Activated CD4-positive, alpha-beta T cell treated with anti-CD3 and anti-CD28 coated beads for 1 hour (primary cell): ENCODE results near the gene NAPEPLD.
"Not testable (repeated sequence)": the region's sequence is repeated elsewhere in the genome, so short reads cannot be mapped to it uniquely, and the experiment has no call there.

Experiments used
- DNase-seq: peaks from one replicate; pipeline ENCODE4 v3.0.0-alpha.2; 2020

NAPEPLD gene

DNA sequence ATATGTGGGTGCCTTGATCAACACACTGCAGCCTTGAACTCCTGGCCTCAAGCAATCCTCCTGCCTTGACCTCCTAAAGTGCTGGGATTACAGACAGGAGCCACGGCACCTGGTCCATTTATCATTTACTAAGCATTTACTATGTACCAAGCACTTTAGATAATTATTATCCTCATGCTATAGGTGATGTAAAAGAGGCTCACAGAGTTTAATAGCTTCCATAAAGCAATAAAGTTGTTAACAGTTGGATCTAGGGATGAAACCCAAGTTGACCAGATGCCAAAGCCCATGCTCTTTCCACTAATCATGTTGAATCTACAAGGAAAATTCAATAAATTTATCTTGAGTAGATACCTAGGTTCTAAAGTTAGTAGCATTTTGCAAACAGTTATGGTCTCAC is 5.0 kb downstream of the NAPEPLD start:
- no peak for DNase-seq

DNA sequence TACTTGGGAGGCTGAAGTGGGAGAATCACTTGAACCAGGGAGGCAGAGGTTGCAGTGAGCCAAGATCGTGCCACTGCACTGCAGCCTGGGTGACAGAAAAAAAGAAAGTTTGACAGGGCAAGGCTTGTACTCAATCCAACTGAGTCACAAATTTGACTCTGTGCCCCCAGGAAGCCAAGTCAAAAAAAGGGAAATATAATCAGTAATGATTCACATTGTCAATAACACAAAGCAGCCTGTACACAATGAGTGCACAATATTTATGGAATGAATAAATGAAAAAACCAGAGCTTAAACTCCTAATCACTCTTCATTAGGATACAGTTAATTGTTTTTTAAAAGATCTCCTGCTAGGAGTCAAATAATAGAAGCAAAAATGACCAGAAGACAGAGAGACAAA is 6.4 kb downstream of the NAPEPLD start:
- no peak for DNase-seq

DNA sequence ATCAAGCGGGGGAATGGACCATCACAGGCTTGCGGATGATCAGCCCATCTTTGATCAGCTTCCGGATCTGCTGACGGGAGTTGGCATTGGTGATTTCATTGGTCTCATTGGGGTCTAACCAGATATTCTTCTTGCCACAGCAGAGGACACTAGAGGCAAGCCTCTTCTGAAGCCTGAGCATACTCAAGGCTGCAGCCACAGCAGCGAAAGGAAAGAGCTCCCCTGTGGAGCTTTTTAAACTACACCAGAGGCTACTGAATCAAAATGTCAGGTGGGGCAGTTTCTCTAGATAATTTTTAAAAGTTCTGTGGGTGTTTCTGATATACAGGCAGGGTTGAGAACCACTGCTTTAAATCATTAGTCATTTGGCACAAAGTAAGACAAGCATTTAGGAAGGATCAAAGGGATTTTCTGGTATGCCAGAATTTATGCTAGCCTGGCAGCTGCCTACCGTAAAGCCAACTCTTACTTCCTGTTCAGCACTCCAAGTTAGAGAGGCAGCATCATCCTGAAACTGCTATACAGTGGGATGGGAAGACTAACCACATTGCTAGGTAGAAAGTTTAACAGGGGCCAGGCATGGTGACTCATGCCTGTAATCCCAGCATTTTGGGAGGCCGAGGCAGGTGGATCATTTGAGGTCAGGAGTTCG is 7.0 kb downstream of the NAPEPLD start:
- DNase-seq: no peak

DNA sequence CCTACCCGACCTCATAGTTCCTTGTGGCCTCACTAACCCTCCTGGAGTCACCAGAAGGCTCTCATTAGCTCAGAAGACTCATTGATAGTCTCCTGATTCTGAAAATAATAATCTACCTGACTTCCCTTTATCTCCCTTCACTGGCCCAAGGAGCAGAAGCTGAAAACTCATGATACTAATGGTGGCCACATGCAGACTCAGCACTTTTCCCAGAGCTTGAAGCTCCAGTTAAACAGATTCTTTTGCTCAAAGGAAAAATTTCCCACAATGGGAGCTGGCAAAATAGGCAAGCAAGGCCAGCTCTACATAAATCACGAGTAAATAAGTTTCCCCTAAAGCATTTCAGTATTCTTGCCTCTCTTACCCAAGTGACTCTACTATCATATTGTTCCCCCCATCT is 8.2 kb downstream of the NAPEPLD start:
- DNase-seq: no peak

DNA sequence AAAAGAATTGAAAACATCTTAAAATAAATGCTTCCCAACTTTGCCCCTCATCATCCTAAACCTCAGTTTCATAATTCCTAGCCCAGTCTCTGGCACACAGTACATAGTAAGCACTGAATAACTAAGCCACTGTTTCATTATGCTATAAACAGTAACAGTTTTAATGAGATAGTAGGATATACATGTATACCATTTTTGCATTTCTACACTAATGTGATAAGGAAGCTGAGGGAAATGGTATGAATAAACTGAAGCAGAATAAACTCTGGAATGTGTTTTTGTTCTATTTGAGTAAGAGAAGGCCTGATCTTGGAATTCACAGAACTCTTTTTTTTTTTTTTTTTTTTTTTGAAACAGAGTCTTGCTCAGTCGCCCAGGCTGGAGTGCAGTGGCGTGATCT is 8.8 kb downstream of the NAPEPLD start:
- no peak for DNase-seq

DNA sequence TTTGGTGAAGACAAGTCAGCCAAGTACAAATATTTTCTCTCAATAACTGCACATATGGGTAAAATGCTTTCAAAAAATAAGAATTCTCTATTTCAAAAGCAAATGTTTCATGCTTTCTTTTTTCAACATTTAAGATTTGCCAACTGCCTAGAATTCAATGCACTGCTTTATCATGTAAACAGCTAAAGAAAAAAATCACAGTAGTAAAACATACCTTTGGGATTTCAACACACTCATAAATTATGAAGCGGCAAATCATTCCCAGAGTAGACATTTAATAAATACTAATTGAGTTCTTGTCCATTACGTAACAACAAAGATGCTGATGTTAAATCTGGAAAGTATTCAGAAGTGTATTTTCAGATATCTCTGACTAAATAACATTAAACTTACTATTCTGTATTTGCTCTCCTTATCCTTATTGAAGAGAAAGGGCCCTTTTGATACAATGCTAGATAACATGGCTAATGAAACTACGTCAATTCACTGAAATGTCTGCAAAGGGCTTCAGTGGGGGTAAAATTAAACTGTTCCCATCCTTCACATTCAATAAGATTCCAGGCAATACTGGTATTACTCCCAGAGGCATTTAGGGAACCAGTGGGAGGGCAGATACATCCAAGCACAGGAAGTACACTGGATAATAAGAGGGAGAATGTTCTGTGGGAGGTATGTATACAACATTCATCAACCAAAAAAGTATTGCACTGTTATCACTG is 13.9 kb downstream of the NAPEPLD start:
- DNase-seq: no peak

DNA sequence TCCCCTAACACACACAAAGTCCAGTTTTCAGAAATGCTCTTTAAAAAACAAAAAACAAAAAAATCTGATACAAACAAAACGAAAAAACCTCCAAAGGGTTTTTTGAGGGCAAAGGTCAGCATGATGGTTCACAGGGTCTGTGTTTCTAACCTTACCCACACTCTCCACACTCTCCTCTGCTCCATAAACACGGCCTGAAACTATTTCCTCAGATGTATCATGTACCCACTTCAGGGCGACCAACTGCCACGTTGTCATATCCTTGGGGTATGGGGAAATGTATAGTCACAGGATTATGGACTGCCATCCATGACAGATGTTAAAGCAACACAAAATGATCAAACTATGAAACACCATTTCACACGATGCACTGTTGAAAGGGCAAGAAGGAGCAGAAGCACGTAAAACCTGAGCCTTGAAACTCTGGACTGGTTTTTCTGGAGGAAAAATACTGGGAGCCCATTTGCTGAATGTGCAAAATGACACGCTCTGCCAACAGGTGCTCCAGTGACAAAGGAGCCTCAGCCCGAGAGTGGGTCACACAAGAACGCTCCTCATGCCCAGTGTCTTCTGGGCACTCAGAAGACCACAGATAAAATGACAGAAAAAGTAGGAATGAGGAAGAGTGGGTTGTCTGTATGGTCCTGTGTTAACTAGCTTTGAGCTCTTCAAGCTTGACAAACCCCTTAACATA is 15.8 kb downstream of the NAPEPLD start:
- DNase-seq: no peak

DNA sequence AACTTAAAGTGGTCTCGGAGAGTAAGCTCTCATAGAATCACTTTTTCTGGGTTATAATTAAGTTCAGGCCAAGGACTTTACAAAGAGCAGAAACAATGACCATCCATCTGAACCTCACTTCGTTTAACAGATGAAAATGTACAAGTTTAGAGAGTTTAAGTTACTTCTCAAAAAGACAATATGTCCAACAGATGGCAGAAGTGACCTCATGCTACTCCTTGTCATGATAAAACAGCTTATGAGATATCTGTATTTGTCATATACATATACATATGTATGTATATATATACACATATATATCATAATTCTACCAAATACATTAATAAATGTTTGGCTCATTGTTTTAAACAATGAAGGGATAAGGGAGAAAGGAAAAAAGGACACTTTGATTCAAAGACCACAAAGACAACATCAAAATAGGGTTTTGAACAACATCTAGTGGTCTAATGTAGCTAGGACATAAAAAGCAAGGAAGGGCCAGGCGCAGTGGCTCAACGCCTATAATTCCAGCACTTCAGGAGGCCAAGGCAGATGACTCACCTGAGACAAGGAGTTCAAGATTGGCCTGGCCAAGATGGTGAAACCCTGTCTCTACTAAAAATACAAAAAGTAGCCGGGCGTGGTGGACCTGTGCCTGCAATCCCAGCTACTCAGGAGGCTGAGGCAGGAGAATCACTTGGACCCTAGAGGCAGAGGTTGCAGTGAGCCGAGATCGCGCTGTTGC is 17.8 kb downstream of the NAPEPLD start:
- no peak for DNase-seq

DNA sequence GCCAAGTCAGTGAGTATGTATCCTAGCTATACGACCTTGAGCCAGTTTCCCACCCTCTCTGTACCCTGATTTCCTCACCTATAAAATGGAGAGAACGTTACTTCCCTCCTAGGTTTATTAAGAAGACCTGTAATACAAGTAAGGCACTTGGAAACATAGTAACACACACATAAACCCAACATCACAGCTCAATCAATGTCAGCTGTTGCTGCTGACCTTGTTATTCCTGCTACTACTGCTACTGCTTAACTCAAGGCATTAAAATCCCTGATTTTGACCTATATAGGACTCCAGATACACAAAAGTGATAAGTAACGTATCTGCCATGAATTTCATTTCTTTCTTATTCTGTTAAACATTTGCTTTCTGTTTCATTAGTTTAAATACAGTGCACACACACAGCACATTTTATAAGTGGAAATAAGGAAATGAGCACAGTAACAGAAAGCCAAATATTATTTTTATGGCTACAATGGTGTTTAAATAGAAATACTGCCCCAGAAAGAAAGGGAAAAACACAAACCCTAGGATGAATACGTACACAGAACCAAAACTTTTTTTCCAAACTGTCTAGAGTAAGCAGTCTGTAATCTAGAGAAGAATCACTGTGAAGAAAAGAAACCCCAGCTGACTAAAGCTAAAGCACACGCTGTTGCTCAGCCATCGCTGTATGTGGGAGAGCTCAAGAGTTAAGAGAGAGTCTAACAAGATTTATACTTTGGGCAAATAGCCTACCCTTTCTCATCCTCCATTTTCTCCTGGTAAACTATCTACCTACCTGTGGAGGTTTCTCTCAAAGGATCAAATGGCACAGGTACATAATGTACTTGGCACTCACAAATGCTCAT is 19.0 kb downstream of the NAPEPLD start:
- no peak for DNase-seq

DNA sequence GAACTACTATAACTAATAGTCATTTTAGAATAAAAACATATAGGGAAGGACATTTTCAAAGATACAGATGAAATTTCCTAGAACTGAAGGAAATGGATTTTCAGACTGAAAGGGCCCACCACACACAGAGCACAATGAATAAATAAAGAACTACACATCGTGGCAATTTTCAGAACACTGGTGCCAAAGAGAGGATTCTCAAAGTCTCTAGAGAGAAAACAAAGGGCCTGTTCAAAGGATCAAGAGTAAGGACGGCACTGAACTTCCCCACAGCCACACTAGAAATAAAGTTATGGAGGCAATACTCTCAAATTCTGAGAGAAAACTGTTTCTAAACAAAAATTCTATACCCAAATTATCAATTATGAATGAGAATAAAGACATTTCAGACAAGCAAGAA is 21.9 kb downstream of the NAPEPLD start:
- DNase-seq: no peak

DNA sequence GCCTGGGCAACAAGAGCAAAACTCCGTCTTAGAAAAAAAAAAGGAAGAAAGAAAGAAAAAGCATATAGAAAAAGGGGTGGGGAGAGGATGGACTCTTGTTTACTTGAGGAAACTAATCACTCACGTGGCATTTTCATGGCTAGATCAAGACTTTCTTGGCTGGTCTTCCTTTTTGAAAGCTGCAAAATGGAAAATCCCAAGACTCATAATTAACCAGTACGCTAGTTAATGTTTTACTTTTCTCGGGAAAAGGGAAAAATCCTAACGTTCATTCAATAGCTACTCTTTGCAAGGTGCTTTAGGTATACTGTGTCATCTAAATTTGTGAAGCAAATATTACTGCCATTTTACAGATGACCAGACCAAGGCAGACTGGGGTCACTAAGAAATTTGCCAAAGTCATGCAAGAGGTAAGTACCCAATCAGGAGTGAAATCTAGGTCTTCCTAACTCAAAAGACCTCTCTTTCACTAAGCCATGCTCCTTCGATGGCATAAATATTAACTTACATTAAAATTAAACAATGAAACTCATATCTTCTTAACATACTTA is 24.4 kb downstream of the NAPEPLD start:
- DNase-seq: no peak

DNA sequence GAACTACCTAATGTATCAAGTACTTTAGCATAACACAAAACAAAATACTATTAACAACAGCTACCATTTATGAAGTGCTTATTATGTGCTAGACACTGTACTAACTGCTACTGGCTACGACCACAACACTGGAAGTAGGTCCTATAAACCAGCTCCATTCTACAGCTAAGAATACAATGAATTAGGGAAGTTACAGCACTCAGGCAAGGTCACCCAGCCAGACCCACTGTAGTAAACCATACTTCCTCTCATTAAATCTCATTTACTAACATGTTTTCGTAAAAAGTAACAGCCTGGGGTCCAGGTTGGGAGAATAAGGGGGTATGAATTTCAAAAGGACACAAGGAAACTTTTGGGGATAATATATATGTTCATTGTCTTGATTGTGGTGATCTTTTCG is 25.4 kb downstream of the NAPEPLD start:
- no peak for DNase-seq

DNA sequence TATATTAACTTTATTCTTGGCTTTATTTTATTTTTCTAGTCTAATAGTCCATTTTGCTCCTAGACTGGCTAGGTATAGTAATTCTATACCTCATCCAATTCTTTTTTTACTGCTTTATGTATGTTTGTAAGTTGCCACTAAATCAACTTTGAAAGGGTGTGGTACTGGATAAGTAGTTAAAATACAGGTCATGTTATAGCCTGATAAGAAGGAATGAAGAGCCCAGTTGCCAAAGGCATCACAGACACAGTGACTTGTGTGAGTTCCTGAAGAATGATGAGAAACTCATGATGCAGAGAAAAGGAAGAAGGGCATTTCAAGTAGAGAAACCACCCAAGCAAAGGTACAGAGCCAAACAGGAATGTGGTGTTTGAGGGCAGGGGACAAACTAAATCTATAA is 27.3 kb downstream of the NAPEPLD start:
- no peak for DNase-seq

DNA sequence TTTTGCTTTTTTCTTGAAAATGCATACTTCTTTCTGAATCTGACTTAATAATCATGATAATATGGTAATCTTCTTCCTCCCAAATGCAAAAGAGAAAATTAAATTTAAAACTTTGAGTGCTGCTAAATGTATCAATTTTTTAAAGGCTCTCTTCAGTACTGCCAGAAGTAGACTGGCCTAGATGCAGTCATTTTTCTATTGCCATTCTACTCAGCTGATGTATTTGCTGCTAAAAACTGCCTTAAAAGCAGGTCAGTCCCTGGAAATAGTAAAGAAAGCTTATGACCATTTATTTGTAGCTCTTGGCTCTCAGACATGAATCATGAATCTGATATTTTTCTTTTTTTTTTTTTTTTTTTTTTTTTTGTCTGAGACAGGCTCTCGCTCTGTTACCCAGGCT is 28.5 kb downstream of the NAPEPLD start:
- DNase-seq: no peak

DNA sequence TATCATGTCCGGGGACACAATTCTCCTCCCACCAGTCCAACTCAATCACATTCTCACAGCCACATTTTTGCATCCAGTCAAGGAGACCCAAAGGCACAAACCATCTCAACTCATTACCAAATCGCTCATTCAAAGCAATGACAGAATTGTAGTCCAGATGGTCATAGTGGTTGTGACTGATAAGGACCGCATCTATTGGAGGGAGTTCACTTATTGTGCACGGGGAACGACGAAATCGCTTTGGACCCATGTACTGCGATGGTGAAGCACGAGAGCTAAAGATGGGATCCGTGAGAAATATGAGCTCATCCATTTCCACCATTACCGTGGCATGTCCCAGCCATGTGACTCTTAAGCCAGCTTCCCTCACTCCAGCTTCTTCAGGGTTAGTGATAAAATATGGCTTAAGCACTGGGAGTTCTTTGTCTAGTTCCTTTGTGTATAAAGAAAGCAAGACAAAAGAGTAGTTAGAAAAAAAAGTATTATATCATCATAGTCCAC is 29.1 kb downstream of the NAPEPLD start:
- DNase-seq: no peak

DNA sequence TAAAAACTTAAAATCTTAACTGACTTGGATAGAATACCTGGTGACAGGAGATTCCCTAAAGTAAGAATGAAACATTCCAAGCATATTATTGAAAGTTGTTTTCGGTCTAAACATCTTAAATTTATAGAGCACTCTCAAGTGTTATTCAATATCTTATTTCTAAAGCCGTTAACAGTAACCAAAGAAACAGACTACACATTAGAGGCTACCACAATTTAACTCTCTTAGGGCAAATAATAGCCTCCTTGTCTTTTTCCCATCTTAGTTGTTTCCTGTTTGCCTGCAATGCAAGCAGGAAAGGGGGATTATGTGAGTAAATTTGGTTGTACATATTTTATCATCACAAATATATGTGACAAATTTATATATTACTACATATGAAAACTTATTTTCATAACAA is 31.4 kb downstream of the NAPEPLD start:
- DNase-seq: no peak

DNA sequence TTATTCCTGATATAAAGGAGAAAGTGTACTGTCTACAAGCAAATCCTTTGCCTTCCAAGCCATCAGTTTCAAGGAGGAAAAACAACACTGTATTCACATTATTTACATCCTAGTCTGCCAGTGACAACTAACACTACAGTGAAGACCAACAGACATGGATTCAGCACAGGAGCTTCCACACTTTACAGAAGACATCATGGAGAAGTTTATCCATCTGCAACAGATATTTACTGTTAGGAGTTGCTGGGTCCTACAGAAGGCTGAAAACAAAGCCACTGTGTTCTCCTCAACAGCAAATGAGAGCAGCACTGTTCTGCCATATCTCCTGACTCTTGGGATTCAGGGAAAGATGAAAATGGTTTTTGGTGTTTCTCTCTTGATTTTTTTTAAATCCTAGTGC is 31.9 kb downstream of the NAPEPLD start:
- no peak for DNase-seq

DNA sequence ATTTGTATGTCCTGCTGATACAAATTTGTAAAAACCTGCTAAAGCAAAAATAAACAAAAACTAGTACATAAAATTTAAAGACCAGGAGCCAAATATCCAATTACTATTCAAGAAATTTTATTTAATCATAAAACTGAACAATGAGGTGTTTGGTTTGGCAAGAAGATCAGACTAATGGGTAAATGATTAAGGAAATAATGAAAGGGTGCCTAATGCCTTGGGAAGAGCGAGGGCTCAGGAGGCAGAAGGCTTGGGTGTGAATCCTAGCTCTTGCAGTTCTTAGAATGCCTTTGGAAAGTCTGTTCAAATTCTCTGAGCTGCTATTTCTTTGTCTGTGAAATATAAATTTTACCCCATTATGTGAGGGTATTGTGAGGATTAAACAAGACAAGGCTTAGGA is 32.4 kb downstream of the NAPEPLD start:
- no peak for DNase-seq

DNA sequence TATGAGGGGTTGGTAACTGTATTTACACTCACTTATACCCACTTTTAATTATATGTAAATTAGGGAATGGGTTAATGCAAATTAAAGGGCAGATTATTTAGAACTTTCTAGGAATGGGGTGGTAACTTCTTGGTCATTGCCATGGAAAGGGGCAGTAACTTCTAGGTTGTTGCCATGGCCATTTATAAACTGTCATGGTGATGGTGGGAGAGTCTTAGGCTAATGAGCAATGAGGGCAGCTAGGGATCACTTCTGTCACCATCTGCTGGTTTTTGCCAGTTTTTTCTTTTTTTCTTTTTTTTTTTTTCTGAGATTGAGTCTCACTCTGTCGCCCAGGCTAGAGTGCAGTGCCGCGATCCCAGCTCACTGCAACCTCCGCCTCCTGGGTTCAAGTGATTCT is 33.1 kb downstream of the NAPEPLD start:
- DNase-seq: no peak

DNA sequence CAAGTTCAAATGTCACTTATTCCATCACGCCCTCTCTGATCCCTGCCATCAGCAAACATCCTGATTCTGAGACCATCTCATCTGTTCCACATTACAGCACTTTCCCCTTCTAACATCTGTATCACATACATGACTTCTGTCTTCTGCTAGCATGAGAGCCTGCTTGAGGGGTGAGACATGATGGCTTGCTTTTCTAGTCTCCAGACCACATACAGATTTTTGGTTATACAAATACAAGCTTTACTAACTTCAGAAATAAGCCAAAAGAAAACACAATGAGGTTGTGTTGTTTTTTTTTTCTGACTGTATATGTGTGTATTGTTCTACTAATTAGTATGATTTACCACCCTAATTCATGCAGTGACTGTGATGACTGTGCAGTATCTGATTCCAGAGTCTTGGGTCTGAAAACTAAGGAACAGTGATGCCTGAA is 34.3 kb downstream of the NAPEPLD start:
- DNase-seq: no peak

DNA sequence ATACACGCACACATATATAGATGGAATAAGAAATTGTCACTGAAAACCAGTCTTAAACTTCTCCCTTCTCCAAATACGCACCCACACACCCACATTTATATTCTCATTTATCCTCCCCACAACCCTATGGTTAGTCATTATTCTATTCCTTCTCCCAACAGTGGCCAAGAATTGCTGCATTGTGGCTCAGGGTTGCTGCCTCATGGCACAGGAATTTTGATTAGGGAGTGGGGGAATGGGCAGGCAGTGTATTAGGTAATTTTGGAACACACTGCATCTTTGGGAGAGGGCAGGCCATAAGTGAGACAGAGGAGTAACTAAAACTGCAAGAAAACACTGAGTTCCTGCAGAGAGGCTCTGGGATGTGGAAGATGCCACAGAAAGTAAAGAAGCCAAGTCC is 35.7 kb downstream of the NAPEPLD start:
- no peak for DNase-seq

DNA sequence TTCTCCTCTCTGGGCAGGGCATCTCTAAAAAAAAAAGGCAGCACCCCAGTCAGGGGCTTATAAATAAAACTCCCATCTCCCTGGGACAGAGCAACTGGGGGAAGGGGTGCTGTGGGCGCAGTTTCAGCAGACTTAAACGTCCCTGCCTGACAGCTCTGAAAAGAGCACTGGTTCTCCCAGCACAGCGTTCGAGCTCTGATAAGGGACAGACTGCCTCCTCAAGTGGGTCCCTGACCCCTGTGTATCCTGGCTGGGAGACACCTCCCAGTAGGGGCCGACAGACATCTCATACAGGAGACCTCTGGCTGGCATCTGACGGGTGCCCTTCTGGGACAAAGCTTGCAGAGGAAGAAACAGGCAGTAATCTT is 42.2 kb downstream of the NAPEPLD start:
- not testable (repeated sequence) for DNase-seq
